HG02571 (cell line): ENCODE measurements around the gene CCDC93.

Source experiments
- ATAC-seq: cut with Tn5 transposase; IDR thresholded peaks from one replicate; pipeline ENCODE4 v1.9.1; 2021; ENCODE audit warnings: mild to moderate bottlenecking, moderate library complexity; ENCODE audit not compliant: unreplicated experiment

The CCDC93 gene

GRCh38 chr2:117958186-117958585 lies 55.7 kb downstream of the CCDC93 start:
- ATAC-seq = no peak

- ATAC-seq = no peak
These were observed 56.3 kb downstream of the CCDC93 start for GRCh38 chr2:117957616-117958015.

- no peak for ATAC-seq
These were observed 57.7 kb downstream of the CCDC93 start for GRCh38 chr2:117956036-117956796.

DNA sequence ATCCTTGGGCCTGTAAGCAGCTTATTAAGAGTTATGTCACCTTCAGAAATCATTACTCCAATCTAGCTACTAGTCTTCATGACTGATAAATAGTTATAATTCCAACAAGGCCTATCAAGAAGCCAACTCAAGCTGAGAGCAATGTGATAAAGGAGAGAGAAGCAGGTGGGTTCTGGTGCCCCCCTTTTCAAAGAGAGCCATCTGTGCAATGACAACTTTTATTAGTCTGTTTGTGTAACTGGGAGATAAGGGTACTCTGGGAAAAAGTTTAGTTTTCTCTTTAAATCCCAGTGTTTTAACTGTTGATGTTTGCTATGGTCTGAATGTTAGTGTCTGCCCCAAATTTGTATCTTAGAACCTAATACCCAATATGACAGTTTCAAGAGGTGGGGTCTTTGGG lies 60.6 kb downstream of the CCDC93 start:
- ATAC-seq = no peak

DNA sequence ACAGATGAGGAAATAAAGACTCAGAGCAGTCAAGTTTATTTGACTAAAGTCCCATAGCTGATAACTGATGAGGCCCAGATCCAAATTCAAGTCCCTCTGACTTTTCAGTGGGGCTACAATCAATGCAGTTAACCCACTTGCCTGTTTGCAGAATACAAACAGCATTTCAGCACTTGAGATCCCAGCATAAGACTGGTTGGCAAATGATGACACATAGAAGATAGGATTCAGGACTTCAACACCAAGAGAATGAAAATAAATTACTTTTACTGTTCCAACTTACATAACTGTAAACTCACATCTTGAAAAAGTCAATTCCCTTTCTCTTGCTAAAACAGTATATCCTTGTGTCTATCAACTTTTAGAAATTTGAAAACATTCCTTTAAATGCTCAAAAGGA lies 61.2 kb downstream of the CCDC93 start:
- no peak for ATAC-seq

DNA sequence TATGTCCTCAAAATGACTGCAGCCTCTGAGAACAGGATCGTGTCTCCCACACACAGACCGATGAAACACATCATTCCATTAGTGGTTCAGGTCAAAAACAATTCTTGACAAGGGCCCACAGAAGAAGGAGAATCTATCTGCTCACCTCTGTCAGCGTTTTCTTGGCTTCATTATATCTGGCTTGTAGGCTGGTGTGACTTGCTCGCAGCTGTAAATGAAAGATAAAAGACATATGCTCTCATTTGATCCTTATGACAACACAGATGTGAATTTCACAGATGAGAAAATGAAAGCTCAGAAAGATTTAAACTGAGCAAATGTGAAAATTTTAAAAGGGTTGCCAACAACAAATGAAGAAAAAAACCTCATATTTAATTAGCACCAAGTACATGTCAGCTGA lies 61.6 kb downstream of the CCDC93 start:
- ATAC-seq = no peak

- ATAC-seq = no peak
These were observed 64.1 kb downstream of the CCDC93 start for GRCh38 chr2:117949806-117950205.

DNA sequence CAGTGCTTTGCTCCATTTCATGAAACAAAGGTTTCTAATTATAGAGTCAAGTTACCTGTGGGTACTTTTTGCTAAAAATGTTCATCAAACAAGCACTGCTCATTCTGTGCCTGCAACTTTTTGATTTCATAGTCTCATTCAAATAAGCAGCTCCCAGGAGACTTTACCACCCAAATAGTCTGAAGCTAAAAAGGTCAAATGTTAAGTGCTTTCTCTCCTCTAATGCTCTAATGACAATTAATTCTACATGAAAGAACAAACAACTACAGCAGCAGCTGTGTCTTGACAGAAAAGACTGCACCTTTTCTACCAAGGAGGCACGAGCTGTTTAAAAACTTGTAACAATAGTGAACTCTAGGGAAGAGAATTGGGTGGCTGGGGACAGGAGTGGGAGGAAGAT lies 65.3 kb downstream of the CCDC93 start:
- ATAC-seq = no peak

- no peak for ATAC-seq
These were observed 68.6 kb downstream of the CCDC93 start for GRCh38 chr2:117945296-117945695.

DNA sequence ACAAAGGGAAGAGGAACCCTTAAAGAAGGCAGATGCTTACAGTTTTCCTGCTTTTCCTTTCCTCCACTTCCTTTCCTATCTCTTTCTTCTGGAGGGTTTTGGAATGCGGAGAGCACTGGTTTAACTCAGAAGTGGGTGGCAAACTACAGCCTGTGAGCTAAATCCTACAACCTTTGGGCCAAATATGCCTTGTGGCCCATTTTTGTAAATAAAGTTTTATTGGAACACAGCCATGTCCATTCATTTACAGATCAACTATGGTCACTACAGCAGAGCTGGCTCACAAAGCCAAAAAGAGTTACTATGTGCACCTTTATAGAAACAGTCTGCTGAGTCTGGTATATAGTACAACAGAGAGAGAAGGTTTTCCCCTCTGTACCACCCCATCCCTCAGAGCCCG lies 69.1 kb downstream of the CCDC93 start:
- ATAC-seq = no peak

DNA sequence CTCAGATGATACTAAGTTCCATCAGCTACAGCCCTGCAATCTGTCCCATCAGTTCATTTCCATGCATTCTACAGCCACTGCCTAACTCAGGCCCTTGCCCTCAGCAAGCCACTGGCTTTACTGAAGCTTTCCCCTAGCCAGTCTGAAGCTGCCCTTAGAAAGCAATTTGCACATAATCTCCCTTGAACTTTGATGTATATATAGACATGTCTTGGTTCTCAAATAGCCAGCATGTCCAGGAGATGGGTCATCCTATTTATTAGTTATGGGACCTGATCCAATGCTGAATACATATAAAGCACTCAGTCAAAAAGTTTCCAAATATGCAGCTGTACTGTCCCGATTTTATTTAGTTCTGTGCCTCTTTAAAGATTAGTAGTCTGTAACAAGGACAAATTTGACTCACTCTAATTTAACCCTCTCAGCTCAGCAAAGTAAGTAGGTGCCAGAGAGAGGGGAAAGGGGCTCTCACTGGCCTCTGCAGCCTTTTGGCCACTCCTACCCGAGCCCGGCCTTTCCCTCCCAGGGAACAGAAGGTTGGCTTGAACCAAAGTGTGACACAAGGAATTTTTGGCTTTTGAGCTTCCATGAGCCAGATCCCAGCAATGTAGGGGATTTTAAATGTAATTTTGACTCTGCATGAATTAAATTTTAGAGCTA lies 70.7 kb downstream of the CCDC93 start:
- no peak for ATAC-seq

GRCh38 chr2:117942551-117942950 lies 71.3 kb downstream of the CCDC93 start:
- no peak for ATAC-seq

- ATAC-seq = no peak
These were observed 72.2 kb downstream of the CCDC93 start for GRCh38 chr2:117941693-117942092.

- ATAC-seq = no peak
These were observed 73.4 kb downstream of the CCDC93 start for GRCh38 chr2:117940436-117940835.

GRCh38 chr2:117938611-117939010 lies 75.3 kb downstream of the CCDC93 start:
- no peak for ATAC-seq

DNA sequence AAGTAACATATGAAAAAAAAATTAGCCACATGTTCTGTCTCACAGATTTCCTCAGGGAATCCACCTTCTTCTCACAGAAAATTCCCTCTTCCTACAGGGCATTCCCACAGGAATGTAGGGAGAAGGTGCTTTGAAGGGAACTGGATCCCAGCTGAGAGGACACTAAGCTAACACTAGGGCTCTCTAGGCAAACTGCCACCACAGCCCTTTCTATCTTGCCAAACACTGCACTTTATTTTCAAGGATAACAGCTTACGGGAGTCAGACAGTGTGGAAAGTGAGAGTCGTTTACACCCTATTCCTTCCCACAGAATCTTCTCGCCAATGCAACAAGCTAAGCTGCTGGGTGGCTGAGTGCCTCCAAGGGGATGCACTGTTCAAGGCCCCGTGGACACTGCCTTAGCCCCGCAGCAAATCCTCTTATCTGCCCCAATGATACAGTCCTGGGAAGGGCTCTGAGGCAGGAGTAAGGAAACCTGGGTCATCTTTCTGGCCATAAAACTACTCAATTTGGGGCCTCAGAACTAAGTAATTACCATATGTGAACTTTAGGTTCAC lies 76.9 kb downstream of the CCDC93 start:
- no peak for ATAC-seq

GRCh38 chr2:117935954-117936353 lies 77.9 kb downstream of the CCDC93 start:
- no peak for ATAC-seq

GRCh38 chr2:117935456-117935855 lies 78.4 kb downstream of the CCDC93 start:
- no peak for ATAC-seq

- no peak for ATAC-seq
These were observed 80.0 kb downstream of the CCDC93 start for GRCh38 chr2:117933884-117934354.

- no peak for ATAC-seq
These were observed 81.9 kb downstream of the CCDC93 start for GRCh38 chr2:117931978-117932377.

- no peak for ATAC-seq
These were observed 82.6 kb downstream of the CCDC93 start for GRCh38 chr2:117931266-117931665.

DNA sequence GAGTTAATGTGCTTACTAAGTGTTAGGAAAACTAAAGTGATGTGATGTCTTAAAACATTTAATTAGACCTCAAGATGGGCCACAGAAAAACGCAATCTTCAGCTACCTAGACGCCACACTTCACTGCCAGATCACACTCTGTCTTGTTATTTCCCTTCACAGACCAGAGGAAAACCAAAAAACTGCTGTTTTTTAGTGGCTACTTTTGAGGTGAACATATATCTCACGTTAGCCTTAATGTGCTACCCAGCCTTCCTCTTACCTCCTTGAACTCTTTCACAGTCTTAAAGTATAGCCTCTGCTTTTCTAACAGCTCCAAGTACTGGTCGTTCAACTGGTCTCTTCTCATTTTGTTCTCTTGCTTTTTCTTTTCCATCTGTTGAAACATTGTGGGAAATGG lies 83.1 kb downstream of the CCDC93 start:
- ATAC-seq = no peak
